Vagina (tissue), 2 donors: ENCODE data around the gene SOX15. TPM values are rescaled to one million over a fixed set of nuclear protein-coding genes. Genes with fewer than 3 reads are reported as not detected.
A peak's percentile ranks its signal among the peaks of the same experiment; 100 is the strongest.

ENCODE experiments used
- DNase-seq, 2 donors: peaks; one replicate each; pipeline ENCODE4 v3.0.0-alpha.2; 2017; ENCODE audit errors: extremely low spot score in 2 of 2
- H3K27ac ChIP-seq: fragments of 200-600 bp; sonication (generic); one replicate; pipeline ENCODE4 v1.5.1; 2019
- H3K27me3 ChIP-seq: fragments of 200-600 bp; sonication (generic); one replicate; pipeline ENCODE4 v1.5.1; 2019
- H3K36me3 ChIP-seq, 2 donors: fragments of 200-600 bp; sonication (generic); one replicate each; pipeline ENCODE4 v1.5.1; 2017 to 2019
- H3K4me1 ChIP-seq: fragments of 200-600 bp; sonication (generic); one replicate; pipeline ENCODE4 v1.5.1; 2019
- H3K4me3 ChIP-seq, 2 donors: fragments of 200-600 bp; sonication (generic); 1 replicate in 1 of 2; 2 replicates in 1 of 2; pipeline ENCODE4 v1.5.1; 2016 to 2019
- H3K9me3 ChIP-seq: fragments of 200-600 bp; sonication (generic); one replicate; pipeline ENCODE4 v1.5.1; 2019
- CTCF ChIP-seq, 3 experiments: fragments of 450-650 bp in 2 of 3; fragments of 200-600 bp in 1 of 3; sonication (generic) in 1 of 3; IDR thresholded peaks; one replicate each; pipeline ENCODE4 v1.5.1; 2017 to 2019; ENCODE audit warnings: antibody characterized with exemption in 3 of 3, mild to moderate bottlenecking in 2 of 3, moderate library complexity in 2 of 3
- POLR2A ChIP-seq, 2 donors: fragments of 450-650 bp; IDR thresholded peaks; one replicate each; pipeline ENCODE4 v1.6.1; 2017; ENCODE audit warnings: antibody characterized with exemption in 2 of 2, mild to moderate bottlenecking in 2 of 2, moderate library complexity in 2 of 2
- POLR2AphosphoS5 ChIP-seq, 2 donors: sonication (generic); formaldehyde crosslinking; IDR thresholded peaks; one replicate each; pipeline ENCODE4 v1.9.0; 2017; ENCODE audit warnings: antibody characterized with exemption in 2 of 2, mild to moderate bottlenecking in 2 of 2, low read depth in 1 of 2; ENCODE audit not compliant: insufficient read depth in 1 of 2
- intact Hi-C: fragments of 100-400 bp; cut with DNase I; formaldehyde crosslinking; loops from one replicate; pipeline ENCODE4 v1.15.1; 2023
- total RNA-seq: library from RNA; depleted of rRNA; stranded (reverse); fragments of >200 nt; gene quantifications from one replicate; pipeline ENCODE4 v1.2.3, GENCODE V29; 2016

The SOX15 gene
- total RNA-seq, 1 donor from 2014 or later, result 44.4 TPM

- intact Hi-C loops, result no loop called here
- H3K4me1 ChIP-seq, result peaks cover 45% of the 10 kb centered on the region
- TF ChIP-seq POLR2AphosphoS5 (IDR thresholded peaks at IDR 0.05; ENCODE audit: insufficient read depth in 1 of 2, low read depth in 1 of 2) (no peak), CTCF (IDR thresholded peaks at IDR 0.05) (no peak), POLR2A (IDR thresholded peaks at IDR 0.05) (no peak)
- H3K27me3 ChIP-seq, result no peaks in the 10 kb centered on the region
- no peaks in the 10 kb centered on the region for H3K9me3 ChIP-seq
- peak overlapping the region; percentile 52 to 66 for H3K4me3 ChIP-seq
- H3K27ac ChIP-seq, result peak overlapping the region; percentile 97
- no peak for DNase-seq
- peaks cover 0 to 29% of the 10 kb centered on the region in 2 donors for H3K36me3 ChIP-seq
Measured at GRCh38 chr17:7588553-7589203, 1.2 kb downstream of the SOX15 start.

GRCh38 chr17:7587420-7588151 is 2.3 kb downstream of the SOX15 start:
- peaks cover 53% of the 10 kb centered on the region for H3K4me1 ChIP-seq
- peak overlapping the region; percentile 97 for H3K27ac ChIP-seq
- DNase-seq, result no peak
- H3K4me3 ChIP-seq, result peak overlapping the region; percentile 15 to 52
- TF ChIP-seq POLR2A (IDR thresholded peaks at IDR 0.05), result no peak
- TF ChIP-seq POLR2AphosphoS5 (IDR thresholded peaks at IDR 0.05; ENCODE audit: insufficient read depth in 1 of 2, low read depth in 1 of 2), result peak; percentile 46 to 76
- no peak for TF ChIP-seq CTCF (IDR thresholded peaks at IDR 0.05)
- no peaks in the 10 kb centered on the region for H3K27me3 ChIP-seq
- H3K36me3 ChIP-seq, result peaks cover 0 to 18% of the 10 kb centered on the region in 2 donors
- H3K9me3 ChIP-seq, result no peaks in the 10 kb centered on the region
- intact Hi-C loops, result no loop called here

GRCh38 chr17:7586673-7587419 is 3.0 kb downstream of the SOX15 start:
- H3K4me1 ChIP-seq, result peaks cover 60% of the 10 kb centered on the region
- H3K9me3 ChIP-seq, result no peaks in the 10 kb centered on the region
- H3K27me3 ChIP-seq, result no peaks in the 10 kb centered on the region
- no peak for TF ChIP-seq CTCF (IDR thresholded peaks at IDR 0.05)
- TF ChIP-seq POLR2A (IDR thresholded peaks at IDR 0.05), result no peak
- no peak for TF ChIP-seq POLR2AphosphoS5 (IDR thresholded peaks at IDR 0.05; ENCODE audit: insufficient read depth in 1 of 2, low read depth in 1 of 2)
- peaks cover 0 to 11% of the 10 kb centered on the region in 2 donors for H3K36me3 ChIP-seq
- intact Hi-C loops, result no loop called here
- no peak for DNase-seq
- H3K27ac ChIP-seq, result peak overlapping the region; percentile 97
- H3K4me3 ChIP-seq, result no peak overlapping the region

GRCh38 chr17:7583253-7584109 is 6.4 kb downstream of the SOX15 start, which contains the start of gene MPDU1:
MPDU1 (plus strand) TSS chr17:7583852; CDS start chr17:7583863, 11 bp downstream.
- Histone ChIP-seq H3K9me3 (no peaks in the 10 kb centered on the region), H3K4me1 (peaks cover 86% of the 10 kb centered on the region), H3K36me3 (peaks cover 0 to 9% of the 10 kb centered on the region in 2 donors), H3K27me3 (no peaks in the 10 kb centered on the region), H3K27ac (peak within 1 kb of the TSS; percentile 97), H3K4me3 (peak within 1 kb of the TSS; percentile 67 to 83)
- intact Hi-C loops, result no loop called here
- peak in 1 of 2 donors; percentile 98 for DNase-seq
- TF ChIP-seq POLR2A (IDR thresholded peaks at IDR 0.05) (peak in 1 of 2 donors; percentile 4), POLR2AphosphoS5 (IDR thresholded peaks at IDR 0.05; ENCODE audit: insufficient read depth in 1 of 2, low read depth in 1 of 2) (peak; percentile 91 to 98), CTCF (IDR thresholded peaks at IDR 0.05) (no peak)
